Thyroid gland (tissue), 4 donors: ENCODE measurements around the gene LHFPL2. TPM values are rescaled to one million over a fixed set of nuclear protein-coding genes. Genes with fewer than 3 reads are reported as not detected.
A peak's percentile ranks its signal among the peaks of the same experiment; 100 is the strongest.
"Not testable (repeated sequence)": the region's sequence is repeated elsewhere in the genome, so short reads cannot be mapped to it uniquely, and the experiment has no call there.

Experiments
- DNase-seq, 2 donors: peaks; one replicate each; pipeline ENCODE4 v3.0.0-alpha.2; 2019
- H3K27ac ChIP-seq, 3 donors: fragments of 200-600 bp; sonication (generic); 1 replicate in 2 of 3; 2 replicates in 1 of 3; pipeline ENCODE4 v1.5.1; 2016 to 2019; ENCODE audit warnings: mild to moderate bottlenecking in 1 of 3, moderate library complexity in 1 of 3
- H3K27me3 ChIP-seq: fragments of 200-600 bp; sonication (generic); one replicate; pipeline ENCODE4 v1.5.1; 2019
- H3K36me3 ChIP-seq, 2 donors: fragments of 200-600 bp; sonication (generic); one replicate each; pipeline ENCODE4 v1.5.1; 2016 to 2019
- H3K4me1 ChIP-seq, 2 donors: fragments of 200-600 bp; sonication (generic); one replicate each; pipeline ENCODE4 v1.5.1; 2017 to 2019
- H3K4me3 ChIP-seq, 3 donors: fragments of 200-600 bp; sonication (generic); replicated peaks in 1 of 3; 1 replicate in 2 of 3; 2 replicates in 1 of 3; pipeline ENCODE4 v1.5.1; 2016; ENCODE audit warnings: mild to moderate bottlenecking in 1 of 3
- H3K9me3 ChIP-seq: fragments of 200-600 bp; sonication (generic); one replicate; pipeline ENCODE4 v1.5.1; 2017
- POLR2A ChIP-seq, 2 donors: fragments of 450-650 bp; IDR thresholded peaks; one replicate each; pipeline ENCODE4 v1.6.1; 2017; ENCODE audit warnings: antibody characterized with exemption in 2 of 2, mild to moderate bottlenecking in 2 of 2, moderate library complexity in 1 of 2
- WGBS, 2 donors: methylation state at CpG; one replicate each; pipeline ENCODE4 v1.1.5; 2017; 5-methylcytosine and 5-hydroxymethylcytosine counted together
- intact Hi-C: fragments of 100-400 bp; cut with DNase I; formaldehyde crosslinking; loops from one replicate; pipeline ENCODE4 v1.15.1; 2023
- total RNA-seq, 4 donors: library from RNA; depleted of rRNA; stranded (reverse); fragments of >200 nt; gene quantifications; one replicate each; pipeline ENCODE4 v1.2.3, GENCODE V29; 2016
- TF ChIP-seq, protein P1 (sequence below), 6 experiments: fragments of 200-600 bp in 3 of 6; fragments of 450-650 bp in 3 of 6; sonication (generic) in 3 of 6; IDR thresholded peaks; one replicate each; pipeline ENCODE4 v1.5.1; 2016 to 2019; ENCODE audit warnings: antibody characterized with exemption in 6 of 6, mild to moderate bottlenecking in 2 of 6, inconsistent platforms in 1 of 6, moderate library complexity in 1 of 6

Gene LHFPL2
- total RNA-seq, 4 donors from 2014 or later = 17.6 to 25.7 (median 23.7) TPM

DNA sequence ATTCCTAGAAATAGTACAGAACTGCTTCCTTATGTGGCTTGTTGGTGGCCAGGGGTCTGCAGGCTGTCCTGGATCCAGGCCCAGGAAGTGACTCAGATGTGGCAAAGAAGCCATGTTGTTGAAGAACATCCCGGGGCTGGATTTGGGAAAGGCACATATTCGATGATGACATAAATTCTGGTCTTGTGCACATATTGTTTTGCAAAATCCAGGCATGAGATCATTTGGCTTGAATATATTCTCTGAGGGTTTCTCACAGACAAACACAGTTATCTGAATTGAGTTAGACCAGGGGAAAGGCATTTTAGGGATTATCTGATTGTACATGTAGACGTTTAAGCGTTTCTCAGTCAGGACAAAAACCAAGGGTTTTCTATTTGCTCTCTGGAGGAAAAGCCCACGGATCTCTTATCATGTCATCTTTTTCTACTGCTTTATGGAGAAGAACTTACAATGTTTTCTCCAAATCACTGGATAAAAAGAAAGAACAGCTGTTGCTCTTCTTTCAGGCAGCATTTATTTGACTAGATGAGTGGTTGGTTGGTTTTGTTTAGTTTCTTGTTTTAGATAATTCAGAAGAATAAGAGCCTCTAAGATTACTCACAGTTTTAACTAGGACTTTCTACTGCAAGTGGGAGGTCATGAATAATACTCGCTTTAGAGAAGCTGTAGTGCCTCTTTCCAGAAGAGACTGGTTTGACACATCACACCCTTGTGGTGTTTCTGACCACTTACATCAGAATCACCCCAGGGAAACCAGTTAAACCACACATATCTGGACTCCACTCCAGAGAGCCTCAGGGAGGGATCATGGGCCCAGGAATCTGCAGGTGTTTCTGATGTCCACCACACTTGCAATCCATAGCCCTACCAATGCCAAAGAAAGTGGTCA is 29.5 kb upstream of the LHFPL2 start:
- H3K27ac ChIP-seq = peak overlapping the region in 1 of 3 donors; percentile 34

GRCh38 chr5:78675956-78676730 is 27.6 kb upstream of the LHFPL2 start:
- no peaks in the 10 kb centered on the region for H3K36me3 ChIP-seq
- H3K4me1 ChIP-seq = peaks cover 0 to 15% of the 10 kb centered on the region in 2 donors
- H3K27ac ChIP-seq = no peak overlapping the region
- no peaks in the 10 kb centered on the region for H3K27me3 ChIP-seq
- TF ChIP-seq POLR2A (IDR thresholded peaks at IDR 0.05) = no peak
- TF ChIP-seq, protein P1, sequence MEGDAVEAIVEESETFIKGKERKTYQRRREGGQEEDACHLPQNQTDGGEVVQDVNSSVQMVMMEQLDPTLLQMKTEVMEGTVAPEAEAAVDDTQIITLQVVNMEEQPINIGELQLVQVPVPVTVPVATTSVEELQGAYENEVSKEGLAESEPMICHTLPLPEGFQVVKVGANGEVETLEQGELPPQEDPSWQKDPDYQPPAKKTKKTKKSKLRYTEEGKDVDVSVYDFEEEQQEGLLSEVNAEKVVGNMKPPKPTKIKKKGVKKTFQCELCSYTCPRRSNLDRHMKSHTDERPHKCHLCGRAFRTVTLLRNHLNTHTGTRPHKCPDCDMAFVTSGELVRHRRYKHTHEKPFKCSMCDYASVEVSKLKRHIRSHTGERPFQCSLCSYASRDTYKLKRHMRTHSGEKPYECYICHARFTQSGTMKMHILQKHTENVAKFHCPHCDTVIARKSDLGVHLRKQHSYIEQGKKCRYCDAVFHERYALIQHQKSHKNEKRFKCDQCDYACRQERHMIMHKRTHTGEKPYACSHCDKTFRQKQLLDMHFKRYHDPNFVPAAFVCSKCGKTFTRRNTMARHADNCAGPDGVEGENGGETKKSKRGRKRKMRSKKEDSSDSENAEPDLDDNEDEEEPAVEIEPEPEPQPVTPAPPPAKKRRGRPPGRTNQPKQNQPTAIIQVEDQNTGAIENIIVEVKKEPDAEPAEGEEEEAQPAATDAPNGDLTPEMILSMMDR (IDR thresholded peaks at IDR 0.05) = no peak
- H3K4me3 ChIP-seq = no peak overlapping the region
- intact Hi-C loops = no loop called here
- H3K9me3 ChIP-seq = no peaks in the 10 kb centered on the region
- DNase-seq = no peak
- 89 to 92% methylated on average over 6 of the region's 6 CpGs for WGBS, 2 donors

More for the DNA sequence above, 29.5 kb upstream of the LHFPL2 start:
- intact Hi-C loops = no loop called here
- Histone ChIP-seq H3K4me1 (peaks cover 0 to 15% of the 10 kb centered on the region in 2 donors), H3K36me3 (no peaks in the 10 kb centered on the region), H3K4me3 (no peak overlapping the region), H3K27me3 (no peaks in the 10 kb centered on the region), H3K9me3 (no peaks in the 10 kb centered on the region)
- WGBS, 2 donors = 60 to 70% methylated on average over 6 of the region's 6 CpGs
- DNase-seq = peak; percentile 16 to 28
- TF ChIP-seq, protein P1 (IDR thresholded peaks at IDR 0.05) = peak in 1 of 6 experiments; percentile 19
- TF ChIP-seq POLR2A (IDR thresholded peaks at IDR 0.05) = no peak

DNA sequence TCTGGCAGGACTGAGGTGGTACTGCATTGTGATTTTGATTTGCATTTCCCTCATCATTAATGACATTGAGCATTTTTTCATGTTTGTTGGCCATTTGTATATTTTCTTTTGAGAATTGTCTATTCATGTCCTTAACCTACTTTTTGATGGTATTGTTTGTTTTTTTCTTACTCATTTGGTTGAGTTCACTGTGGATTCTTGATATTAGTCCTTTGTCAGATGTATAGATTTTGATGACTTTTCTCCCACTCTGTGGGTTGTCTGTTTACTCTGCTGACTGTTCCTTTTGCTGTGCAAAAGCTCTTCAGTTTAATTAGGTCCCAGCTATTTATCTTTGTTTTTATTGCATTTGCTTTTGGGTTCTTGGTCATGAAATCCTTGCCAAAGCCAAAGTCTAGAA is 25.3 kb upstream of the LHFPL2 start:
- H3K36me3 ChIP-seq, H3K27me3 ChIP-seq, H3K4me1 ChIP-seq, H3K4me3 ChIP-seq, H3K27ac ChIP-seq, intact Hi-C loops, DNase-seq, H3K9me3 ChIP-seq: not testable (repeated sequence)

DNA sequence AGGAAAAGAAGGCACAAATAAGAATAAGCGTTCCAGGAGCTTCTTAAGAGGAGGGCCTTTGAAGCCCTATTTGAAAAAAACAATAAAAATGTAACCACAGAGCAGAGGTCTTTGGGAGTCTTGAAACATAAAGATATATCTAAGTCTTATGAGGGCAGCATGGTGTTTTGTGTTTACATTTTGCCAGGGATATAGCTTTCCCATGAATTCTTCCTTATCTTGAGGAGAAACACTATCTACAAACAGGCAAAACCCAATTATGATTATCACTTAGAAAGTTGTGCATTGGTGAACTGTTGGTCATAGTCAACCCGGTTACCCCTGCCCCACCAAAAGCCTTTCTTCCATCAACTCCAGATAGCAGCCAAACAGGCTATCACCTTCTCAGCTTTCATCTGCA is 23.6 kb upstream of the LHFPL2 start:
- no peak overlapping the region for H3K27ac ChIP-seq

GRCh38 chr5:78671609-78672008 is 23.0 kb upstream of the LHFPL2 start:
- H3K27me3 ChIP-seq = no peaks in the 10 kb centered on the region
- intact Hi-C loops = no loop called here
- H3K9me3 ChIP-seq = no peaks in the 10 kb centered on the region
- TF ChIP-seq POLR2A (IDR thresholded peaks at IDR 0.05) = no peak
- TF ChIP-seq, protein P1 (IDR thresholded peaks at IDR 0.05) = no peak
- H3K4me1 ChIP-seq = no peaks in the 10 kb centered on the region
- WGBS, 2 donors = 53 to 54% methylated on average over 4 of the region's 4 CpGs
- H3K4me3 ChIP-seq = no peak overlapping the region
- DNase-seq = peak in 1 of 2 donors; percentile 3
- H3K27ac ChIP-seq = no peak overlapping the region
- H3K36me3 ChIP-seq = no peaks in the 10 kb centered on the region

More for the DNA sequence above, 23.6 kb upstream of the LHFPL2 start:
- no peak overlapping the region for H3K4me3 ChIP-seq
- 87 to 88% methylated on average over 2 of the region's 2 CpGs for WGBS, 2 donors
- H3K9me3 ChIP-seq = no peaks in the 10 kb centered on the region
- H3K4me1 ChIP-seq = no peaks in the 10 kb centered on the region
- H3K27me3 ChIP-seq = no peaks in the 10 kb centered on the region
- TF ChIP-seq, protein P1 (IDR thresholded peaks at IDR 0.05) = no peak
- TF ChIP-seq POLR2A (IDR thresholded peaks at IDR 0.05) = no peak
- no peaks in the 10 kb centered on the region for H3K36me3 ChIP-seq
- DNase-seq = no peak
- intact Hi-C loops = no loop called here
